Vagina (tissue), 2 donors: ENCODE measurements around the gene ATP6V1D.

Source experiments
- POLR2AphosphoS5 ChIP-seq, 2 donors: sonication (generic); formaldehyde crosslinking; IDR thresholded peaks; one replicate each; pipeline ENCODE4 v1.9.0; 2017; ENCODE audit warnings: antibody characterized with exemption in 2 of 2, mild to moderate bottlenecking in 2 of 2, low read depth in 1 of 2; ENCODE audit not compliant: insufficient read depth in 1 of 2
- TF ChIP-seq, protein P1 (sequence below), 3 experiments: fragments of 450-650 bp in 2 of 3; fragments of 200-600 bp in 1 of 3; sonication (generic) in 1 of 3; IDR thresholded peaks; one replicate each; pipeline ENCODE4 v1.5.1; 2017 to 2019; ENCODE audit warnings: antibody characterized with exemption in 3 of 3, mild to moderate bottlenecking in 2 of 3, moderate library complexity in 2 of 3

- TF ChIP-seq, protein P1, sequence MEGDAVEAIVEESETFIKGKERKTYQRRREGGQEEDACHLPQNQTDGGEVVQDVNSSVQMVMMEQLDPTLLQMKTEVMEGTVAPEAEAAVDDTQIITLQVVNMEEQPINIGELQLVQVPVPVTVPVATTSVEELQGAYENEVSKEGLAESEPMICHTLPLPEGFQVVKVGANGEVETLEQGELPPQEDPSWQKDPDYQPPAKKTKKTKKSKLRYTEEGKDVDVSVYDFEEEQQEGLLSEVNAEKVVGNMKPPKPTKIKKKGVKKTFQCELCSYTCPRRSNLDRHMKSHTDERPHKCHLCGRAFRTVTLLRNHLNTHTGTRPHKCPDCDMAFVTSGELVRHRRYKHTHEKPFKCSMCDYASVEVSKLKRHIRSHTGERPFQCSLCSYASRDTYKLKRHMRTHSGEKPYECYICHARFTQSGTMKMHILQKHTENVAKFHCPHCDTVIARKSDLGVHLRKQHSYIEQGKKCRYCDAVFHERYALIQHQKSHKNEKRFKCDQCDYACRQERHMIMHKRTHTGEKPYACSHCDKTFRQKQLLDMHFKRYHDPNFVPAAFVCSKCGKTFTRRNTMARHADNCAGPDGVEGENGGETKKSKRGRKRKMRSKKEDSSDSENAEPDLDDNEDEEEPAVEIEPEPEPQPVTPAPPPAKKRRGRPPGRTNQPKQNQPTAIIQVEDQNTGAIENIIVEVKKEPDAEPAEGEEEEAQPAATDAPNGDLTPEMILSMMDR (IDR thresholded peaks at IDR 0.05): no peak
- no peak for TF ChIP-seq POLR2AphosphoS5 (IDR thresholded peaks at IDR 0.05; ENCODE audit: insufficient read depth in 1 of 2, low read depth in 1 of 2)
Measured at GRCh38 chr14:67393689-67394088, 34.1 kb upstream of the ATP6V1D start.
